CD4-positive, alpha-beta T cell (primary cell): ENCODE data around the gene BCL2L12. TPM values are rescaled to one million over a fixed set of nuclear protein-coding genes. Genes with fewer than 3 reads are reported as not detected.

Experiments
- ATAC-seq: fragments of 200-7000 bp; cut with Tn5 transposase; one replicate; pipeline ENCODE4 v1.10.0; 2022; ENCODE audit warnings: mild to moderate bottlenecking; ENCODE audit not compliant: poor library complexity
- CTCF ChIA-PET: fragments of 350-600 bp; sonication (Branson Sonifier 250); formaldehyde crosslinking; loops from one replicate; lab custom pipeline; 2021; ENCODE audit warnings: antibody characterized with exemption, inconsistent platforms; lab: Charles Lee
- POLR2A ChIA-PET: fragments of 350-600 bp; sonication (Branson Sonifier 250); formaldehyde crosslinking; loops from one replicate; lab custom pipeline; 2021; ENCODE audit warnings: antibody characterized with exemption, inconsistent platforms; lab: Charles Lee
- DNase-seq, 14 experiments: peaks; one replicate each; pipeline ENCODE4 v3.0.0-alpha.2; 2013 to 2020; ENCODE audit warnings: mixed read lengths in 2 of 14
- H3K27ac ChIP-seq, 2 donors: one replicate each; pipeline versions ENCODE4 v1.5.1 to v1.7.0; 2013; ENCODE audit warnings: low read length in 2 of 2, low read depth in 1 of 2, mild to moderate bottlenecking in 1 of 2
- H3K27me3 ChIP-seq, 2 experiments: 1 replicate in 1 of 2; 2 replicates in 1 of 2; pipeline versions ENCODE4 v1.6.1 to v1.7.0; 2013; ENCODE audit warnings: low read length in 2 of 2, control low read depth in 1 of 2, mild to moderate bottlenecking in 1 of 2, moderate library complexity in 1 of 2; ENCODE audit not compliant: insufficient read depth in 2 of 2, control insufficient read depth in 1 of 2
- H3K36me3 ChIP-seq: one replicate; pipeline ENCODE4 v1.6.1; 2013; ENCODE audit warnings: low read length, control low read depth; ENCODE audit not compliant: insufficient read depth
- H3K4me1 ChIP-seq: one replicate; pipeline ENCODE4 v1.6.1; 2013; ENCODE audit warnings: low read length, control low read depth; ENCODE audit not compliant: insufficient read depth
- H3K4me3 ChIP-seq: one replicate; pipeline ENCODE4 v1.5.1; 2013; ENCODE audit warnings: mild to moderate bottlenecking, low read length, moderate library complexity
- H3K9me3 ChIP-seq, 2 experiments: 1 replicate in 1 of 2; 2 replicates in 1 of 2; pipeline versions ENCODE4 v1.6.1 to v1.7.0; 2013; ENCODE audit warnings: low read length in 2 of 2, mild to moderate bottlenecking in 2 of 2, control low read depth in 1 of 2, moderate library complexity in 1 of 2; ENCODE audit not compliant: control insufficient read depth in 1 of 2, insufficient read depth in 1 of 2
- H3K27ac Mint-ChIP-seq: one replicate; pipeline ENCODE4 v1.8.0; 2020; ENCODE audit warnings: mixed read lengths
- H3K27me3 Mint-ChIP-seq: one replicate; pipeline ENCODE4 v1.8.0; 2021; ENCODE audit warnings: mixed read lengths
- H3K36me3 Mint-ChIP-seq: one replicate; pipeline ENCODE4 v1.8.0; 2021; ENCODE audit warnings: low read depth, mixed read lengths
- H3K4me1 Mint-ChIP-seq: one replicate; pipeline ENCODE4 v1.8.0; 2021; ENCODE audit warnings: low read depth, mixed read lengths
- H3K4me3 Mint-ChIP-seq: one replicate; pipeline ENCODE4 v1.8.0; 2020; ENCODE audit warnings: mild to moderate bottlenecking, mixed read lengths
- H3K9me3 Mint-ChIP-seq: one replicate; pipeline ENCODE4 v1.8.0; 2020; ENCODE audit warnings: mixed read lengths
- CTCF ChIP-seq: fragments of 200-600 bp; IDR thresholded peaks from one replicate; pipeline ENCODE4 v1.8.0; 2022; ENCODE audit warnings: antibody characterized with exemption, mild to moderate bottlenecking
- intact Hi-C, 2 experiments: fragments of 100-400 bp; cut with DNase I in 1 of 2; cut with micrococcal nuclease in 1 of 2; formaldehyde crosslinking; loops; one replicate each; pipeline versions ENCODE4 v1.15.1 to v1.9.0; 2023 to 2025; cut with DNase I, micrococcal nuclease
- total RNA-seq, 174 experiments: library from RNA in 2 of 174; stranded (reverse) in 2 of 174; gene quantifications; one replicate each; pipeline ENCODE4 v1.2.3 and lab custom pipeline; 2021 to 2026

Gene BCL2L12
- total RNA-seq, 2 experiments from 2014 or later: 9.9 to 11.3 TPM

GRCh38 chr19:49653466-49653806 is 12.3 kb upstream of the BCL2L12 start:
- POLR2A ChIA-PET: no interaction called here
- Histone ChIP-seq H3K4me1 (peaks cover 3% of the 10 kb centered on the region), H3K9me3 (no peaks in the 10 kb centered on the region), H3K27me3 (no peaks in the 10 kb centered on the region), H3K4me3 (no peak overlapping the region), H3K27ac (no peak overlapping the region), H3K36me3 (peaks cover 79% of the 10 kb centered on the region)
- Mint-ChIP-seq H3K4me3 (no peak overlapping the region), H3K36me3 (peaks cover 65% of the 10 kb centered on the region), H3K9me3 (no peaks in the 10 kb centered on the region), H3K4me1 (no peaks in the 10 kb centered on the region), H3K27me3 (no peaks in the 10 kb centered on the region), H3K27ac (no peak overlapping the region)
- CTCF ChIA-PET: no interaction called here
- no peak for TF ChIP-seq CTCF
- ATAC-seq (no peak), DNase-seq (no peak)
- intact Hi-C loops: no loop called here

GRCh38 chr19:49654581-49654980 is 11.2 kb upstream of the BCL2L12 start:
- intact Hi-C loops: no loop called here
- no peaks in the 10 kb centered on the region for H3K9me3 ChIP-seq
- H3K27me3 ChIP-seq: no peaks in the 10 kb centered on the region
- CTCF ChIA-PET: no interaction called here
- Mint-ChIP-seq H3K27me3 (no peaks in the 10 kb centered on the region), H3K4me1 (no peaks in the 10 kb centered on the region), H3K4me3 (no peak overlapping the region), H3K36me3 (peaks cover 68% of the 10 kb centered on the region), H3K27ac (no peak overlapping the region), H3K9me3 (no peaks in the 10 kb centered on the region)
- H3K36me3 ChIP-seq: peaks cover 83% of the 10 kb centered on the region
- H3K4me3 ChIP-seq: no peak overlapping the region
- ATAC-seq (no peak), DNase-seq (no peak)
- POLR2A ChIA-PET: interaction anchor here (1.8 to 2.1 kb wide), 2 partner anchors 10 to 14 kb away, joined by 5 to 8 read pairs; partner anchors contain the start of genes BCL2L12, IRF3 and RRAS
- no peak for TF ChIP-seq CTCF
- H3K27ac ChIP-seq: no peak overlapping the region
- peaks cover 14% of the 10 kb centered on the region for H3K4me1 ChIP-seq

GRCh38 chr19:49655570-49656455 is 9.9 kb upstream of the BCL2L12 start:
- peaks cover 82% of the 10 kb centered on the region for H3K36me3 ChIP-seq
- no peak for TF ChIP-seq CTCF
- intact Hi-C loops: no loop called here
- ATAC-seq (no peak), DNase-seq (no peak)
- H3K4me3 ChIP-seq: no peak overlapping the region
- ChIA-PET POLR2A (interaction anchor here (0.5 to 2.1 kb wide), 3 partner anchors 9 to 52 kb away, joined by 3 to 8 read pairs (median 5); partner anchors contain the start of genes BCL2L12, IRF3 and RRAS), CTCF (interaction anchor here (1.3 kb wide), 1 partner anchor 16 kb away, joined by 3 read pairs; no protein-coding TSS in a partner anchor)
- peaks cover 15% of the 10 kb centered on the region for H3K4me1 ChIP-seq
- H3K9me3 ChIP-seq: no peaks in the 10 kb centered on the region
- H3K27ac ChIP-seq: no peak overlapping the region
- Mint-ChIP-seq H3K9me3 (no peaks in the 10 kb centered on the region), H3K4me1 (no peaks in the 10 kb centered on the region), H3K4me3 (no peak overlapping the region), H3K27ac (no peak overlapping the region), H3K36me3 (peaks cover 70% of the 10 kb centered on the region), H3K27me3 (no peaks in the 10 kb centered on the region)
- no peaks in the 10 kb centered on the region for H3K27me3 ChIP-seq
